M059J (cell line): ENCODE data around the gene MEF2A. TPM values are rescaled to one million over a fixed set of nuclear protein-coding genes. Genes with fewer than 3 reads are reported as not detected.

Source experiments
- DNase-seq: peaks from one replicate; pipeline ENCODE4 v3.0.0-alpha.2; 2012; ENCODE audit warnings: low read depth
- total RNA-seq: library from RNA; depleted of rRNA; stranded (reverse); fragments of >200 nt; shearing (Covaris generic); gene quantifications from 2 replicates; pipeline ENCODE4 v1.2.3, GENCODE V29; 2014; rRNA removed

MEF2A gene
- total RNA-seq, 1 experiment from 2014 or later: 21.0 TPM

- no peak for DNase-seq
Measured at GRCh38 chr15:99762288-99762687, 196.5 kb downstream of the MEF2A start.

GRCh38 chr15:99763827-99764226 lies 198.0 kb downstream of the MEF2A start:
- DNase-seq: no peak

- DNase-seq: no peak
Measured at GRCh38 chr15:99764522-99764921, 198.7 kb downstream of the MEF2A start.

Other genes with a start within 250 kb of the MEF2A start
- 1.3 and 3.5 TPM in 2 replicates for gene LYSMD4, start 167.5 kb downstream of the MEF2A start, total RNA-seq